Stomach smooth muscle (tissue), 2 donors: ENCODE results near the gene SLC12A6.
"Not testable (repeated sequence)": the region's sequence is repeated elsewhere in the genome, so short reads cannot be mapped to it uniquely, and the experiment has no call there.

Source experiments
- H3K27ac ChIP-seq: one replicate; pipeline ENCODE4 v1.7.0; 2013; ENCODE audit warnings: mild to moderate bottlenecking, low read length, inconsistent platforms
- H3K27me3 ChIP-seq, 2 donors: one replicate each; pipeline ENCODE4 v1.7.0; 2013; ENCODE audit warnings: low read length in 2 of 2; ENCODE audit not compliant: insufficient read depth in 2 of 2, control insufficient read depth in 1 of 2
- H3K36me3 ChIP-seq, 2 donors: one replicate each; pipeline ENCODE4 v1.7.0; 2013; ENCODE audit warnings: low read length in 2 of 2; ENCODE audit not compliant: control insufficient read depth in 2 of 2, insufficient read depth in 2 of 2
- H3K4me1 ChIP-seq: one replicate; pipeline ENCODE4 v1.7.0; 2013; ENCODE audit warnings: low read length; ENCODE audit not compliant: control insufficient read depth, insufficient read depth
- H3K4me3 ChIP-seq, 2 donors: one replicate each; pipeline ENCODE4 v1.7.0; 2013; ENCODE audit warnings: low read length in 2 of 2
- H3K9ac ChIP-seq, 2 donors: one replicate each; pipeline ENCODE4 v1.7.0; 2013; ENCODE audit warnings: low read length in 2 of 2, mild to moderate bottlenecking in 1 of 2
- H3K9me3 ChIP-seq, 2 donors: one replicate each; pipeline ENCODE4 v1.7.0; 2013; ENCODE audit warnings: low read length in 2 of 2; ENCODE audit not compliant: control insufficient read depth in 2 of 2
- donor health status: healthy.
- donor health status: Pancreatic carcinoma.

Gene SLC12A6

GRCh38 chr15:34337557-34338306, at the start of gene SLC12A6:
SLC12A6 (minus strand) TSS chr15:34337781; CDS start chr15:34336680, 1,101 bp downstream.
- H3K9ac ChIP-seq, result peak within 1 kb of the TSS; percentile 61 to 71
- H3K36me3 ChIP-seq, result peaks cover 0 to 4% of the 10 kb centered on the region in 2 donors
- peak within 1 kb of the TSS; percentile 46 for H3K27ac ChIP-seq
- H3K27me3 ChIP-seq, result no peaks in the 10 kb centered on the region
- peaks cover 14% of the 10 kb centered on the region for H3K4me1 ChIP-seq
- no peaks in the 10 kb centered on the region for H3K9me3 ChIP-seq
- peak within 1 kb of the TSS; percentile 89 to 93 for H3K4me3 ChIP-seq

GRCh38 chr15:34381829-34382521, 44.4 kb upstream of the SLC12A6 start:
- H3K4me1 ChIP-seq, H3K27me3 ChIP-seq, H3K27ac ChIP-seq, H3K36me3 ChIP-seq, H3K4me3 ChIP-seq, H3K9me3 ChIP-seq, H3K9ac ChIP-seq: not testable (repeated sequence)

GRCh38 chr15:34380491-34380890, 42.9 kb upstream of the SLC12A6 start:
- H3K4me3 ChIP-seq, H3K27me3 ChIP-seq, H3K9me3 ChIP-seq: not testable (repeated sequence)

GRCh38 chr15:34376856-34377255, 39.3 kb upstream of the SLC12A6 start:
- no peak overlapping the region for H3K4me3 ChIP-seq
- no peaks in the 10 kb centered on the region for H3K27me3 ChIP-seq
- no peak overlapping the region for H3K27ac ChIP-seq
- no peaks in the 10 kb centered on the region for H3K4me1 ChIP-seq
- no peaks in the 10 kb centered on the region for H3K9me3 ChIP-seq
- H3K9ac ChIP-seq, result no peak overlapping the region
- H3K36me3 ChIP-seq, result no peaks in the 10 kb centered on the region

More at GRCh38 chr15:34380491-34380890, 42.9 kb upstream of the SLC12A6 start:
- not testable (repeated sequence) for H3K27ac ChIP-seq, H3K4me1 ChIP-seq, H3K36me3 ChIP-seq, H3K9ac ChIP-seq

- H3K4me3 ChIP-seq, H3K9me3 ChIP-seq, H3K9ac ChIP-seq, H3K27me3 ChIP-seq, H3K27ac ChIP-seq, H3K36me3 ChIP-seq, H3K4me1 ChIP-seq: not testable (repeated sequence)
Observed at GRCh38 chr15:34375541-34375940, 38.0 kb upstream of the SLC12A6 start.

- Histone ChIP-seq H3K27me3 (no peaks in the 10 kb centered on the region), H3K4me1 (no peaks in the 10 kb centered on the region), H3K36me3 (no peaks in the 10 kb centered on the region), H3K27ac (no peak overlapping the region), H3K9me3 (no peaks in the 10 kb centered on the region), H3K9ac (no peak overlapping the region), H3K4me3 (no peak overlapping the region)
Observed at GRCh38 chr15:34374816-34375215, 37.2 kb upstream of the SLC12A6 start.

GRCh38 chr15:34373951-34374350, 36.4 kb upstream of the SLC12A6 start:
- Histone ChIP-seq H3K4me3 (no peak overlapping the region), H3K36me3 (no peaks in the 10 kb centered on the region), H3K4me1 (no peaks in the 10 kb centered on the region), H3K9me3 (no peaks in the 10 kb centered on the region), H3K27me3 (no peaks in the 10 kb centered on the region), H3K9ac (no peak overlapping the region), H3K27ac (no peak overlapping the region)

- Histone ChIP-seq H3K4me3 (no peak overlapping the region), H3K27me3 (no peaks in the 10 kb centered on the region)
Observed at GRCh38 chr15:34370643-34371042, 33.1 kb upstream of the SLC12A6 start.

GRCh38 chr15:34370129-34370528, 32.5 kb upstream of the SLC12A6 start:
- Histone ChIP-seq H3K9me3 (no peaks in the 10 kb centered on the region), H3K9ac (no peak overlapping the region)

More at GRCh38 chr15:34370643-34371042, 33.1 kb upstream of the SLC12A6 start:
- H3K27ac ChIP-seq, result no peak overlapping the region
- no peaks in the 10 kb centered on the region for H3K36me3 ChIP-seq
- no peak overlapping the region for H3K9ac ChIP-seq
- peaks cover 20% of the 10 kb centered on the region for H3K4me1 ChIP-seq
- H3K9me3 ChIP-seq, result no peaks in the 10 kb centered on the region

GRCh38 chr15:34367101-34368081, 29.8 kb upstream of the SLC12A6 start, which contains the start of gene LPCAT4:
LPCAT4 (minus strand) TSS chr15:34367196; CDS start chr15:34367100, 96 bp downstream.
- Histone ChIP-seq H3K9me3 (no peaks in the 10 kb centered on the region), H3K36me3 (peaks cover 0 to 5% of the 10 kb centered on the region in 2 donors), H3K27ac (peak within 1 kb of the TSS; percentile 88), H3K4me1 (peaks cover 26% of the 10 kb centered on the region), H3K27me3 (no peaks in the 10 kb centered on the region), H3K9ac (peak within 1 kb of the TSS; percentile 95 to 97), H3K4me3 (peak within 1 kb of the TSS; percentile 93 to 94)

More at GRCh38 chr15:34370129-34370528, 32.5 kb upstream of the SLC12A6 start:
- no peaks in the 10 kb centered on the region for H3K36me3 ChIP-seq
- no peak overlapping the region for H3K27ac ChIP-seq
- no peaks in the 10 kb centered on the region for H3K27me3 ChIP-seq
- H3K4me3 ChIP-seq, result no peak overlapping the region
- H3K4me1 ChIP-seq, result peaks cover 25% of the 10 kb centered on the region
